ENCODE data around the gene CABLES2.

GRCh38 chr20:62353289-62354030 is 53.6 kb downstream of the CABLES2 start:
- no peak for TF ChIP-seq EZH2 (IDR thresholded peaks at IDR 0.05; ENCODE audit: insufficient read depth, poor library complexity, severe bottlenecking)
- no peak for TF ChIP-seq EZH2phosphoT487 (IDR thresholded peaks at IDR 0.05; ENCODE audit: insufficient read depth, low read depth)

All from GM23248 (cell line).